HepG2 (cell line): ENCODE data around the gene UBXN2A. TPM values are rescaled to one million over a fixed set of nuclear protein-coding genes. Genes with fewer than 3 reads are reported as not detected.

Experiments used
- ATAC-seq: fragments of 200-7000 bp; cut with Tn5 transposase; 3 replicates; pipeline ENCODE4 v1.9.1; 2020; ENCODE audit warnings: mild to moderate bottlenecking, moderate library complexity
- BruUV-seq: library from RNA; stranded (reverse); fragments of 400-500 nt; replicated peaks from 2 replicates; lab custom pipeline; 2021; lab: Mats Ljungman, UMichigan
- CTCF ChIA-PET: fragments of 300-600 bp; formaldehyde crosslinking; extraction: SDS; loops from one replicate; lab custom pipeline; 2021; ENCODE audit warnings: low total read pairs, inconsistent platforms, low intra/inter-chr PET ratio; lab: Yijun Ruan, JAX
- POLR2A ChIA-PET: fragments of 350-600 bp; sonication (Branson Sonifier 250); formaldehyde crosslinking; loops from one replicate; lab custom pipeline; 2020; ENCODE audit warnings: antibody characterized with exemption, inconsistent platforms; lab: Yijun Ruan, JAX
- DNase-seq: peaks from one replicate; pipeline ENCODE4 v3.0.0-alpha.2; 2015; ENCODE audit warnings: low spot score
- FAIRE-seq: peaks from 3 replicates; lab custom pipeline; 2011; peaks lifted over from hg19 to GRCh38; lab: Jason Lieb, UNC
- H2AFZ ChIP-seq: one replicate; pipeline ENCODE4 v1.6.1; 2011; ENCODE audit warnings: low read length, inconsistent platforms
- H3K27ac ChIP-seq: fragments of 300-600 bp; 3 replicates; pipeline ENCODE4 v1.8.0; 2011; ENCODE audit warnings: mixed run types, mild to moderate bottlenecking, mixed read lengths, low read length, inconsistent platforms; ENCODE audit not compliant: insufficient read depth; ENCODE audit errors: extremely low read length
- H3K27me3 ChIP-seq, 2 experiments: fragments of 200-600 bp in 1 of 2; 2 replicates in 1 of 2; 3 replicates in 1 of 2; pipeline versions ENCODE4 v1.6.0 to v1.8.0; 2011; ENCODE audit warnings: low read length in 2 of 2, mild to moderate bottlenecking in 2 of 2, moderate library complexity in 2 of 2, inconsistent platforms in 1 of 2; ENCODE audit not compliant: insufficient read depth in 2 of 2, control insufficient read depth in 1 of 2
- H3K36me3 ChIP-seq, 2 experiments: fragments of 200-600 bp in 1 of 2; replicated peaks in 1 of 2; 2 replicates in 1 of 2; 3 replicates in 1 of 2; pipeline versions ENCODE4 v1.5.1 to v1.8.0; 2011; ENCODE audit warnings: low read length in 2 of 2, inconsistent platforms in 1 of 2; ENCODE audit not compliant: insufficient read depth in 2 of 2, control insufficient read depth in 1 of 2
- H3K4me1 ChIP-seq: 2 replicates; pipeline ENCODE4 v1.5.1; 2012; ENCODE audit warnings: low read length, inconsistent platforms; ENCODE audit not compliant: insufficient read depth
- H3K4me2 ChIP-seq: 2 replicates; pipeline ENCODE4 v1.6.0; 2011; ENCODE audit warnings: low read depth, low read length, inconsistent platforms
- H3K4me3 ChIP-seq, 3 experiments: fragments of 200-600 bp in 1 of 3; sonication (generic), shearing (Covaris generic) in 1 of 3; replicated peaks in 1 of 3; 2 replicates each; pipeline ENCODE4 v1.5.1; 2011 to 2016; ENCODE audit warnings: low read length in 3 of 3, inconsistent platforms in 2 of 3, low read depth in 2 of 3, mild to moderate bottlenecking in 2 of 3, control low read depth in 1 of 3, mixed read lengths in 1 of 3; ENCODE audit not compliant: insufficient read depth in 1 of 3
- H3K79me2 ChIP-seq: one replicate; pipeline ENCODE4 v1.6.1; 2011; ENCODE audit warnings: low read length, inconsistent platforms; ENCODE audit not compliant: insufficient read depth
- H3K9ac ChIP-seq: 2 replicates; pipeline ENCODE4 v1.6.0; 2011; ENCODE audit warnings: mild to moderate bottlenecking, low read depth, low read length, inconsistent platforms; ENCODE audit not compliant: insufficient read depth
- H3K9me3 ChIP-seq: 2 replicates; pipeline ENCODE4 v1.5.1; 2012; ENCODE audit warnings: mild to moderate bottlenecking, low read length
- H4K20me1 ChIP-seq: 2 replicates; pipeline ENCODE4 v1.6.0; 2011; ENCODE audit warnings: inconsistent platforms, mild to moderate bottlenecking, low read length, moderate library complexity; ENCODE audit not compliant: insufficient read depth
- ATM ChIP-seq: fragments of 450-650 bp; IDR thresholded peaks from 2 replicates; pipeline ENCODE4 v1.7.1; 2017; ENCODE audit warnings: mild to moderate bottlenecking, borderline replicate concordance
- BRD4 ChIP-seq: sonication (generic); formaldehyde crosslinking; IDR thresholded peaks from 2 replicates; pipeline ENCODE4 v1.4.0; 2020; ENCODE audit warnings: missing genetic modification reagents
- ELF4 ChIP-seq: sonication (generic); formaldehyde crosslinking; IDR thresholded peaks from 2 replicates; pipeline ENCODE4 v1.5.0; 2020; ENCODE audit warnings: missing genetic modification reagents, mild to moderate bottlenecking, moderate library complexity, borderline replicate concordance
- FOXA3 ChIP-seq: IDR thresholded peaks from 2 replicates; pipeline ENCODE4 v1.6.1; 2016; ENCODE audit warnings: missing genetic modification reagents, missing compliant biosample characterization
- HDAC2 ChIP-seq: sonication (generic); formaldehyde crosslinking; IDR thresholded peaks from 2 replicates; pipeline ENCODE4 v1.4.0; 2020; ENCODE audit warnings: missing genetic modification reagents
- HMG20A ChIP-seq: IDR thresholded peaks from 2 replicates; pipeline ENCODE4 v1.6.1; 2016; ENCODE audit warnings: borderline replicate concordance
- NCOR1 ChIP-seq: fragments of 200-600 bp; sonication (generic); IDR thresholded peaks from 2 replicates; pipeline ENCODE4 v1.7.0; 2017; ENCODE audit warnings: antibody characterized with exemption, low read length, borderline replicate concordance
- NR2F6 ChIP-seq, 2 experiments: IDR thresholded peaks; 2 replicates each; pipeline ENCODE4 v1.6.1; 2016; ENCODE audit warnings: antibody characterized with exemption in 1 of 2, mild to moderate bottlenecking in 1 of 2
- PITX1 ChIP-seq: sonication (generic); formaldehyde crosslinking; IDR thresholded peaks from 2 replicates; pipeline ENCODE4 v1.5.1; 2020; ENCODE audit warnings: mild to moderate bottlenecking, missing genetic modification reagents
- SALL1 ChIP-seq: sonication (generic); formaldehyde crosslinking; IDR thresholded peaks from 2 replicates; pipeline ENCODE4 v1.8.0; 2022; ENCODE audit warnings: mild to moderate bottlenecking, missing genetic modification reagents
- THAP11 ChIP-seq: IDR thresholded peaks from 2 replicates; pipeline ENCODE4 v1.6.1; 2016; ENCODE audit warnings: missing biosample characterization, missing genetic modification reagents
- ZNF121 ChIP-seq: sonication (generic); formaldehyde crosslinking; IDR thresholded peaks from 2 replicates; pipeline ENCODE4 v1.5.0; 2020; ENCODE audit warnings: mild to moderate bottlenecking, missing genetic modification reagents
- ZNF276 ChIP-seq: sonication (generic); formaldehyde crosslinking; IDR thresholded peaks from 2 replicates; pipeline ENCODE4 v1.4.0; 2020; ENCODE audit warnings: mild to moderate bottlenecking, low read depth, missing genetic modification reagents
- ZNF3 ChIP-seq: IDR thresholded peaks from 2 replicates; pipeline ENCODE4 v1.7.0; 2017; ENCODE audit warnings: inconsistent platforms
- ZNF619 ChIP-seq: sonication (generic); formaldehyde crosslinking; IDR thresholded peaks from 2 replicates; pipeline ENCODE4 v1.4.0; 2020; ENCODE audit warnings: mild to moderate bottlenecking, missing genetic modification reagents
- ZNF724P ChIP-seq: sonication (generic); formaldehyde crosslinking; IDR thresholded peaks from 2 replicates; pipeline ENCODE4 v1.8.0; 2022; ENCODE audit warnings: missing genetic modification reagents, borderline replicate concordance
- WGBS: methylation state at CpG from one replicate; pipeline ENCODE4 v1.1.6; 2017; ENCODE audit warnings: low lambda C conversion rate; 5-methylcytosine and 5-hydroxymethylcytosine counted together
- in situ Hi-C: cut with HindIII; loops from 2 replicates; pipeline ENCODE4 v1.10.0; 2017; ENCODE audit warnings: low pct_unique_long_range_greater_than_20kb; ENCODE audit not compliant: extremely low pct_ligation_motif_present
- intact Hi-C: fragments of 100-400 bp; cut with micrococcal nuclease; formaldehyde crosslinking; loops from one replicate; pipeline ENCODE4 v1.10.0; 2022; ENCODE audit not compliant: unreplicated experiment
- polyA plus RNA-seq, 8 experiments: library from polyadenylated mRNA; depleted of rRNA in 3 of 8; stranded (reverse) in 7 of 8; unstranded in 1 of 8; fragments of >200 nt; fragmentation: Illumina TruSeq in 4 of 8; extraction: Trizol in 4 of 8; gene quantifications; 2 replicates each; pipeline versions ENCODE4 v1.2.1 to v1.2.3, GENCODE V29; 2011 to 2016; ENCODE audit warnings: low read depth in 4 of 8, missing spikeins in 1 of 8, mixed read lengths in 1 of 8; ENCODE audit not compliant: insufficient read depth in 1 of 8
- total RNA-seq, 5 experiments: library from RNA; depleted of rRNA; stranded (reverse); fragments of >200 nt; fragmentation: Illumina TruSeq; extraction: Trizol; gene quantifications; 2 replicates each; pipeline ENCODE4 v1.2.3, GENCODE V29; 2016; ENCODE audit warnings: low read depth in 1 of 5
- TF ChIP-seq, protein P1 (sequence below): sonication (generic); formaldehyde crosslinking; IDR thresholded peaks from 2 replicates; pipeline ENCODE4 v1.4.0; 2020; ENCODE audit warnings: mild to moderate bottlenecking, missing genetic modification reagents

The UBXN2A gene
- total and polyA plus RNA-seq, 2 of the 13 experiments (the other 11 are each of a cell fraction or from before 2014, with no cell fraction given) = 8.3 to 20.9 TPM

DNA sequence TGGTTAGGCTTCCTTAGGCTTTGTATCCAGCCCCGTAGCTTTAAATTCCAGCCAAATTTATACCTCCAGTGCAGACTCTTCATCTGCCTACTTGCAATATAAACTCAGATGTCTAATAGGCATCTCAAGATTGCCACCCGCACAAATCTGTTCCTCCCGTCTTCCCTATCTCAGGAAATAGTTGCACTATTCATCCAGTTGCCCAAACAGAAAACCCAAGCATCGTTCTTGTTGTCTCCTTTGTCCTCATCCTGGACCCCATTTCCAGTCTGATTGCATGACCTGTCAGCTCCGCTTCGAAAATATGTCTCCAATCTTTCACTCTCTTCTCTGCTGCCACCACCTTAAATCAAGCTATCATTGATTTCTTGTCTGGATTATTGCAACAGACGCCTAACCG, 111.6 kb downstream of the UBXN2A start (continued):
- TF ChIP-seq, protein P1, sequence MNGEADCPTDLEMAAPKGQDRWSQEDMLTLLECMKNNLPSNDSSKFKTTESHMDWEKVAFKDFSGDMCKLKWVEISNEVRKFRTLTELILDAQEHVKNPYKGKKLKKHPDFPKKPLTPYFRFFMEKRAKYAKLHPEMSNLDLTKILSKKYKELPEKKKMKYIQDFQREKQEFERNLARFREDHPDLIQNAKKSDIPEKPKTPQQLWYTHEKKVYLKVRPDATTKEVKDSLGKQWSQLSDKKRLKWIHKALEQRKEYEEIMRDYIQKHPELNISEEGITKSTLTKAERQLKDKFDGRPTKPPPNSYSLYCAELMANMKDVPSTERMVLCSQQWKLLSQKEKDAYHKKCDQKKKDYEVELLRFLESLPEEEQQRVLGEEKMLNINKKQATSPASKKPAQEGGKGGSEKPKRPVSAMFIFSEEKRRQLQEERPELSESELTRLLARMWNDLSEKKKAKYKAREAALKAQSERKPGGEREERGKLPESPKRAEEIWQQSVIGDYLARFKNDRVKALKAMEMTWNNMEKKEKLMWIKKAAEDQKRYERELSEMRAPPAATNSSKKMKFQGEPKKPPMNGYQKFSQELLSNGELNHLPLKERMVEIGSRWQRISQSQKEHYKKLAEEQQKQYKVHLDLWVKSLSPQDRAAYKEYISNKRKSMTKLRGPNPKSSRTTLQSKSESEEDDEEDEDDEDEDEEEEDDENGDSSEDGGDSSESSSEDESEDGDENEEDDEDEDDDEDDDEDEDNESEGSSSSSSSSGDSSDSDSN = 0 out of 2 replicates have a peak, but pooled peaks have one; percentile 32
- TF ChIP-seq ZNF121 (CRISPR knock-in tag) = no peak

- DNase-seq (peak; percentile 40), ATAC-seq (peak; percentile 9; the same call in 1 of the 3 replicates), FAIRE-seq (peak; percentile 73)
- POLR2A ChIA-PET = interaction anchor here (1.0 to 4.9 kb wide), 6 partner anchors 13 to 126 kb away, joined by 4 to 56 read pairs (median 26); partner anchors contain the start of genes ATAD2B, SF3B6 and TP53I3
- H3K4me2 ChIP-seq = peak overlapping the region; percentile 78
- H2AFZ ChIP-seq = no peak overlapping the region
- 57% methylated on average over 1 of the region's 1 CpG for WGBS
- no peak overlapping the region; the same call in 1 of the 2 replicates for H3K9ac ChIP-seq
- in situ Hi-C loops = no loop called here
- H4K20me1 ChIP-seq = no peaks in the 10 kb centered on the region
- H3K79me2 ChIP-seq = peaks cover 7% of the 10 kb centered on the region
- no peak overlapping the region for H3K4me3 ChIP-seq
- no TSS peak for BruUV-seq
- H3K9me3 ChIP-seq = no peaks in the 10 kb centered on the region
- peaks cover 0 to 2% of the 10 kb centered on the region in 2 experiments; a peak in 3 of 5 replicates for H3K36me3 ChIP-seq
- CTCF ChIA-PET = no interaction called here
- intact Hi-C loops = no loop called here
- no peaks in the 10 kb centered on the region; a peak in 1 of 5 replicates for H3K27me3 ChIP-seq
- H3K27ac ChIP-seq = peak overlapping the region; percentile 47
- peaks cover 48% of the 10 kb centered on the region for H3K4me1 ChIP-seq
- TF ChIP-seq ZNF3 (CRISPR knock-in tag) = 0 out of 2 replicates have a peak, but pooled peaks have one; percentile 32
- no peak for TF ChIP-seq BRD4 (CRISPR knock-in tag)
- no peak for TF ChIP-seq ELF4 (CRISPR knock-in tag)
- no peak for TF ChIP-seq HDAC2 (CRISPR knock-in tag)
- TF ChIP-seq NCOR1 = 0 out of 2 replicates have a peak, but pooled peaks have one; percentile 26
- TF ChIP-seq ZNF276 (CRISPR knock-in tag) = no peak
- TF ChIP-seq FOXA3 (CRISPR knock-in tag) = peak; percentile 60; the same call in 1 of the 2 replicates
- TF ChIP-seq NR2F6 (IDR thresholded peaks at IDR 0.05) = peak; percentile 80
- TF ChIP-seq NR2F6 (CRISPR knock-in tag; IDR thresholded peaks at IDR 0.05) = peak; percentile 25; the same call in 1 of the 2 replicates
- TF ChIP-seq ZNF619 (CRISPR knock-in tag) = no peak
- TF ChIP-seq THAP11 (CRISPR knock-in tag) = 0 out of 2 replicates have a peak, but pooled peaks have one; percentile 27
- TF ChIP-seq ATM = no peak
- TF ChIP-seq PITX1 = peak; percentile 37; the same call in 1 of the 2 replicates
- peak; percentile 40; the same call in 1 of the 2 replicates for TF ChIP-seq SALL1 (CRISPR knock-in tag)
- TF ChIP-seq ZNF724P = no peak
- TF ChIP-seq HMG20A (CRISPR knock-in tag) = peak; percentile 50; the same call in 1 of the 2 replicates
Observed at GRCh38 chr2:24052951-24053350, 112.7 kb downstream of the UBXN2A start.
